Measurements from ENCODE around the gene TSSK1B. TPM values are rescaled to one million over a fixed set of nuclear protein-coding genes. Genes with fewer than 3 reads are reported as not detected.
A peak's percentile ranks its signal among the peaks of the same experiment; 100 is the strongest.

The TSSK1B gene
- total and polyA plus RNA-seq, 2 of the 8 experiments (the other 6 are each of a cell fraction or from before 2014, with no cell fraction given): 0.05 TPM; not detected in 1

DNA sequence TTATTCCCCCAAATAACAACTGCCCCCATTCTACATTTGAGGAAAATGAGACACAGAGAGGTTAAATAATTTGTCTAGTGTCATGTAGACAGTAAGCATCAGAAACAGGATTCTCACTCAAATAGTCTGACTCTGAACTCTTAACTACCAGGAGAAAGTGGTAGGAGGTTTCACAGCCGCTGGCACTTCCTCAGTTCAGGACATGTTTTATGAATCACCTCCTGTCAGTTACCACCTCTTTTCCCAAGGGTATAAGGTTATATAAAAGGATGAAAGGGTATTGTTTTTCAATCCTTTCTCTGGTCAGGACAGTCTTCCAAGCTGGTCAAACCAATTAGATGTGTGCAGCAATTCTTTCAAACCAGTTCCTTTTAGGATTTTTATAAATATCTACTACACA lies 52.1 kb downstream of the TSSK1B start:
- Histone ChIP-seq H3K79me2 (ENCODE audit: control insufficient read depth in 1 of 2, insufficient read depth in 2 of 2, low read length in 2 of 2) (no peaks in the 10 kb centered on the region), H3K27ac (ENCODE audit: low read depth, low read length) (no peak overlapping the region), H3K14ac (ENCODE audit: insufficient read length) (no peak overlapping the region), H2AFZ (ENCODE audit: low read length) (no peak overlapping the region), H3K36me3 (ENCODE audit: control insufficient read depth in 2 of 4, insufficient read depth in 4 of 4, low read length in 3 of 4) (no peaks in the 10 kb centered on the region), H3K4me3 (ENCODE audit: extremely low read depth in 1 of 4, insufficient read depth in 2 of 4, low read depth in 3 of 4, low read length in 4 of 4) (no peak overlapping the region), H3K4ac (replicated peaks; ENCODE audit: insufficient read length, low read depth, low read length) (no peak overlapping the region), H3K9ac (replicated peaks in 1 of 4; ENCODE audit: extremely low read depth in 1 of 4, low read depth in 3 of 4, low read length in 3 of 4) (peak overlapping the region in 1 of 4 experiments; percentile 13; a peak in 1 of 7 replicates), H2BK120ac (replicated peaks; ENCODE audit: low read depth, low read length) (no peak overlapping the region), H2BK5ac (ENCODE audit: low read depth, low read length) (no peak overlapping the region), H3K9me3 (ENCODE audit: insufficient read depth in 2 of 2, low read depth in 1 of 2, low read length in 1 of 2) (no peaks in the 10 kb centered on the region), H4K91ac (replicated peaks; ENCODE audit: insufficient read length, low read length) (no peak overlapping the region), H3K79me1 (ENCODE audit: low read depth, low read length) (no peaks in the 10 kb centered on the region), H3K27me3 (replicated peaks in 1 of 4; ENCODE audit: control insufficient read depth in 3 of 4, extremely low read depth in 1 of 4, insufficient read depth in 3 of 4, low read length in 3 of 4) (no peaks in the 10 kb centered on the region), H3K18ac (ENCODE audit: extremely low read depth, low read length) (no peak overlapping the region), H3K56ac (replicated peaks; ENCODE audit: insufficient read length, low read depth, low read length) (no peak overlapping the region), H3K23me2 (ENCODE audit: low read depth, low read length) (no peaks in the 10 kb centered on the region), H3K4me1 (replicated peaks in 1 of 4; ENCODE audit: control insufficient read depth in 3 of 4, insufficient read depth in 4 of 4, low read length in 3 of 4) (peaks cover 0 to 2% (median under 1%) of the 10 kb centered on the region in 4 experiments; a peak in 2 of 7 replicates), H2BK12ac (ENCODE audit: low read depth, low read length) (no peak overlapping the region), H2AK5ac (ENCODE audit: low read depth, low read length) (no peak overlapping the region), H2BK15ac (ENCODE audit: low read length) (no peak overlapping the region), H3K23ac (ENCODE audit: insufficient read length) (no peak overlapping the region), H4K5ac (ENCODE audit: insufficient read length, low read depth, low read length) (no peak overlapping the region), H2BK20ac (ENCODE audit: low read length) (no peak overlapping the region), H4K8ac (ENCODE audit: extremely low read depth, insufficient read depth, low read length) (no peak overlapping the region), H4K20me1 (replicated peaks in 1 of 2; ENCODE audit: control insufficient read depth in 1 of 2, insufficient read depth in 2 of 2, low read length in 2 of 2) (no peaks in the 10 kb centered on the region), H3K4me2 (ENCODE audit: insufficient read depth in 1 of 2, low read depth in 2 of 2, low read length in 2 of 2) (no peak overlapping the region)
- no peak for DNase-seq (ENCODE audit: low read depth in 1 of 2, low spot score in 2 of 2)
- 100% methylated on average over 1 of the region's 1 CpG; no CpG with 5 or more reads in 1 of the 2 experiments for WGBS, 2 experiments (ENCODE audit: extremely low coverage in 1 of 2, insufficient coverage in 1 of 2, insufficient read length in 1 of 2, insufficient replicate concordance in 2 of 2, low coverage in 1 of 2, low lambda C conversion rate in 2 of 2, missing lambda C conversion rate in 1 of 2)
- FAIRE-seq: no peak
- CTCF ChIA-PET (ENCODE audit: partially characterized antibody): interaction anchor here (1.5 kb wide), 1 partner anchor 264 kb away, joined by 5 read pairs; no protein-coding TSS in a partner anchor
- POLR2A ChIA-PET (ENCODE audit: partially characterized antibody): no interaction called here
- TF ChIP-seq, protein P1, sequence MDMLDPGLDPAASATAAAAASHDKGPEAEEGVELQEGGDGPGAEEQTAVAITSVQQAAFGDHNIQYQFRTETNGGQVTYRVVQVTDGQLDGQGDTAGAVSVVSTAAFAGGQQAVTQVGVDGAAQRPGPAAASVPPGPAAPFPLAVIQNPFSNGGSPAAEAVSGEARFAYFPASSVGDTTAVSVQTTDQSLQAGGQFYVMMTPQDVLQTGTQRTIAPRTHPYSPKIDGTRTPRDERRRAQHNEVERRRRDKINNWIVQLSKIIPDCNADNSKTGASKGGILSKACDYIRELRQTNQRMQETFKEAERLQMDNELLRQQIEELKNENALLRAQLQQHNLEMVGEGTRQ (IDR thresholded peaks at IDR 0.05; ENCODE audit: low read length): no peak
- no peak for TF ChIP-seq POLR2A (IDR thresholded peaks at IDR 0.05; ENCODE audit: control extremely low read depth in 1 of 2, low read depth in 2 of 2, low read length in 2 of 2)
